Progenitor cell of endocrine pancreas (in vitro differentiated cells): ENCODE results near the gene ODC1. TPM values are rescaled to one million over a fixed set of nuclear protein-coding genes. Genes with fewer than 3 reads are reported as not detected.
A peak's percentile ranks its signal among the peaks of the same experiment; 100 is the strongest.

Experiments used
- DNase-seq: peaks from one replicate; pipeline ENCODE4 v3.0.0; 2021; ENCODE audit warnings: low spot score; ENCODE audit not compliant: unreplicated experiment
- H3K27ac Mint-ChIP-seq: 2 replicates; pipeline ENCODE4 v1.8.0; 2021; ENCODE audit warnings: mild to moderate bottlenecking, moderate library complexity, mixed read lengths
- H3K27me3 Mint-ChIP-seq: 2 replicates; pipeline ENCODE4 v1.8.0; 2021; ENCODE audit warnings: mixed read lengths
- H3K36me3 Mint-ChIP-seq: 2 replicates; pipeline ENCODE4 v1.8.0; 2022; ENCODE audit warnings: mixed read lengths; ENCODE audit not compliant: insufficient read depth
- H3K4me1 Mint-ChIP-seq: 2 replicates; pipeline ENCODE4 v1.8.0; 2021; ENCODE audit warnings: low read depth, mixed read lengths
- H3K4me3 Mint-ChIP-seq: 2 replicates; pipeline ENCODE4 v1.8.0; 2021; ENCODE audit warnings: low read depth, mild to moderate bottlenecking, moderate library complexity, mixed read lengths
- H3K9me3 Mint-ChIP-seq: 2 replicates; pipeline ENCODE4 v1.8.0; 2021; ENCODE audit warnings: low read depth, mixed read lengths
- total RNA-seq: library from RNA; stranded (reverse); gene quantifications from 2 replicates; pipeline ENCODE4 v1.2.1, GENCODE V29; 2021
- TF ChIP-seq, protein P1 (sequence below): fragments of 200-600 bp; sonication (generic); IDR thresholded peaks from one replicate; pipeline ENCODE4 v1.5.0; 2021; ENCODE audit warnings: antibody characterized with exemption, mild to moderate bottlenecking; ENCODE audit not compliant: unreplicated experiment

ODC1 gene
- total RNA-seq, 1 donor from 2014 or later = 252 TPM

DNA sequence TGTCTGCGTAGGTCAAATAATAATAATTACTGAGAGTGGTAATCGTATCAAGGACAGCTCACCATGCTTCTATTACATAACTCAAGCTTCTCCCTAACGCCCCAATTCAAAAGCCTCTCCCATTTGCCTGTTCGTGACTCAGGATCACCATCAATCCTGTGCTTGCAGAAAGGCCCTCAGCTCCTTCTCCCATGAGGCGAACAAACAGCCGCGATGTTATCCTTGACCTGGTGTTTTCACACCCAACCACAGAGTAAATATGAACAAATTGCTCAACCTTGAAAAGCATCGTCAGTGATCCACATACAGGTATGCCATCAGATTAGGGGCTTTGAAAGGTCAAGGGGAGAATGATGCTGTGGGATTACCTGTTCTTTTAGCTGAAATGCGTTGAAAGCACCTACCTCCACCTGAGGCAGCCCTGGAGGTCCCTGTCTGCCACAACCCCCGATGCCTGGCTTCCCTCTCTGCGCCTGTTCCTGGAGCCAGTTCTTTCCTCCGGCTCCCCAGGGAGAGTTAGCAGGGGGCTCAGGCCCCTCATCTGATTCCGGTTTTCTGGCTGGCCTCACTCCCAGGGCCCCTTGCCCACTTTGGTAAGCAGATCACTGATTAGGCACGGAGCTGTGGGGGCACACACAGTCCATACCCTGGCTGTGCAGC lies 39.1 kb upstream of the ODC1 start:
- TF ChIP-seq, protein P1, sequence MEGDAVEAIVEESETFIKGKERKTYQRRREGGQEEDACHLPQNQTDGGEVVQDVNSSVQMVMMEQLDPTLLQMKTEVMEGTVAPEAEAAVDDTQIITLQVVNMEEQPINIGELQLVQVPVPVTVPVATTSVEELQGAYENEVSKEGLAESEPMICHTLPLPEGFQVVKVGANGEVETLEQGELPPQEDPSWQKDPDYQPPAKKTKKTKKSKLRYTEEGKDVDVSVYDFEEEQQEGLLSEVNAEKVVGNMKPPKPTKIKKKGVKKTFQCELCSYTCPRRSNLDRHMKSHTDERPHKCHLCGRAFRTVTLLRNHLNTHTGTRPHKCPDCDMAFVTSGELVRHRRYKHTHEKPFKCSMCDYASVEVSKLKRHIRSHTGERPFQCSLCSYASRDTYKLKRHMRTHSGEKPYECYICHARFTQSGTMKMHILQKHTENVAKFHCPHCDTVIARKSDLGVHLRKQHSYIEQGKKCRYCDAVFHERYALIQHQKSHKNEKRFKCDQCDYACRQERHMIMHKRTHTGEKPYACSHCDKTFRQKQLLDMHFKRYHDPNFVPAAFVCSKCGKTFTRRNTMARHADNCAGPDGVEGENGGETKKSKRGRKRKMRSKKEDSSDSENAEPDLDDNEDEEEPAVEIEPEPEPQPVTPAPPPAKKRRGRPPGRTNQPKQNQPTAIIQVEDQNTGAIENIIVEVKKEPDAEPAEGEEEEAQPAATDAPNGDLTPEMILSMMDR = no peak
- H3K27me3 Mint-ChIP-seq = peaks cover 32% of the 10 kb centered on the region
- peaks cover 12% of the 10 kb centered on the region for H3K4me1 Mint-ChIP-seq
- peaks cover 7% of the 10 kb centered on the region for H3K9me3 Mint-ChIP-seq
- peak overlapping the region; percentile 6 for H3K27ac Mint-ChIP-seq
- H3K4me3 Mint-ChIP-seq = no peak overlapping the region
- peaks cover 3% of the 10 kb centered on the region for H3K36me3 Mint-ChIP-seq
- no peak for DNase-seq

- TF ChIP-seq, protein P1 = no peak
- peaks cover 3% of the 10 kb centered on the region for H3K36me3 Mint-ChIP-seq
- peaks cover 7% of the 10 kb centered on the region for H3K9me3 Mint-ChIP-seq
- DNase-seq = no peak
- no peak overlapping the region for H3K27ac Mint-ChIP-seq
- peaks cover 14% of the 10 kb centered on the region for H3K4me1 Mint-ChIP-seq
- H3K27me3 Mint-ChIP-seq = peaks cover 32% of the 10 kb centered on the region
- H3K4me3 Mint-ChIP-seq = no peak overlapping the region
Observed at GRCh38 chr2:10486601-10487079, 38.5 kb upstream of the ODC1 start.

DNA sequence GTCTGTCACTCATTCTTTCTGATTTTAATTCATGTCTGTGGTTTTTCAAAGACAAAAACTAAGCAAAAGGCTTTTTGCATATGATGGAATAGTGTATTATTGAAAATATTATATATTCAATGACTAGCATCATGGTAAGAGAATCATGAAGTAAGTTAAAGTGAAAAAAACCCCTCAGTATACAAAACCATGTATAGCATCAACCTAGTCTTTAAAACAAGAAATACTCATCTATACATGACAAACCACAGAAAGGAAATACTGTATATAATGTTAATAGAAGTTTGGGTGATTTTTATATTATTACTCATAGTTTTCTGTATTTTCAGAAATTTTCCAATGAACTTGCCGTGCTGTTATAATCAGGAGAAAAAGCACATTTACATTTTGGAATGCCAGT lies 38.0 kb upstream of the ODC1 start:
- Mint-ChIP-seq H3K36me3 (peaks cover 2% of the 10 kb centered on the region), H3K27me3 (peaks cover 30% of the 10 kb centered on the region), H3K27ac (no peak overlapping the region), H3K4me3 (no peak overlapping the region), H3K9me3 (peaks cover 3% of the 10 kb centered on the region), H3K4me1 (peaks cover 18% of the 10 kb centered on the region)
- TF ChIP-seq, protein P1 = no peak
- DNase-seq = no peak

- Mint-ChIP-seq H3K27me3 (peaks cover 14% of the 10 kb centered on the region), H3K9me3 (no peaks in the 10 kb centered on the region), H3K36me3 (no peaks in the 10 kb centered on the region), H3K27ac (no peak overlapping the region), H3K4me3 (no peak overlapping the region), H3K4me1 (peaks cover 20% of the 10 kb centered on the region)
- DNase-seq = no peak
- TF ChIP-seq, protein P1 = no peak
Observed at GRCh38 chr2:10482913-10483312, 34.8 kb upstream of the ODC1 start.

- DNase-seq = no peak
- Mint-ChIP-seq H3K27ac (peak overlapping the region; percentile 24), H3K27me3 (peaks cover 14% of the 10 kb centered on the region), H3K36me3 (no peaks in the 10 kb centered on the region), H3K9me3 (no peaks in the 10 kb centered on the region), H3K4me1 (peaks cover 21% of the 10 kb centered on the region), H3K4me3 (no peak overlapping the region)
- TF ChIP-seq, protein P1 = no peak
Observed at GRCh38 chr2:10482460-10482859, 34.3 kb upstream of the ODC1 start.
